HL-60 (cell line): ENCODE results near the gene MXRA7.
A peak's percentile ranks its signal among the peaks of the same experiment; 100 is the strongest.

Source experiments
- DNase-seq, 2 experiments: peaks; one replicate each; pipeline ENCODE4 v3.0.0-alpha.2; 2010 to 2020; ENCODE audit warnings: low read depth in 1 of 2, low spot score in 1 of 2
- H3K27ac ChIP-seq: fragments of 250-450 bp; sonication (Bioruptor Pico); replicated peaks from 2 replicates; pipeline ENCODE4 v1.5.1; 2020; ENCODE audit warnings: mild to moderate bottlenecking, moderate library complexity
- H3K27me3 ChIP-seq: fragments of 250-450 bp; sonication (Bioruptor Pico); 2 replicates; pipeline ENCODE4 v1.5.1; 2021; ENCODE audit warnings: mild to moderate bottlenecking, moderate library complexity; ENCODE audit not compliant: insufficient read depth, poor library complexity, severe bottlenecking
- H3K4me3 ChIP-seq: replicated peaks from 2 replicates; pipeline ENCODE4 v1.5.1; 2011; ENCODE audit warnings: mild to moderate bottlenecking, control low read depth, low read length; ENCODE audit not compliant: insufficient read depth
- GABPA ChIP-seq: IDR thresholded peaks from 2 replicates; pipeline ENCODE4 v1.6.1; 2012; ENCODE audit warnings: low read depth
- POLR2AphosphoS5 ChIP-seq: IDR thresholded peaks from 2 replicates; pipeline ENCODE4 v1.6.1; 2012; ENCODE audit warnings: low read depth
- SPI1 ChIP-seq: IDR thresholded peaks from 2 replicates; pipeline ENCODE4 v1.6.1; 2012; ENCODE audit warnings: low read depth, mild to moderate bottlenecking, borderline replicate concordance
- TF ChIP-seq, protein P1 (sequence below): IDR thresholded peaks from one replicate; pipeline ENCODE4 v1.5.1; 2011; ENCODE audit warnings: low read length, control low read depth, inconsistent platforms; ENCODE audit not compliant: insufficient read depth
- TF ChIP-seq, protein P2 (sequence below): IDR thresholded peaks from 2 replicates; pipeline ENCODE4 v1.6.1; 2012; ENCODE audit warnings: low read depth; ENCODE audit not compliant: insufficient replicate concordance

MXRA7 gene

DNA sequence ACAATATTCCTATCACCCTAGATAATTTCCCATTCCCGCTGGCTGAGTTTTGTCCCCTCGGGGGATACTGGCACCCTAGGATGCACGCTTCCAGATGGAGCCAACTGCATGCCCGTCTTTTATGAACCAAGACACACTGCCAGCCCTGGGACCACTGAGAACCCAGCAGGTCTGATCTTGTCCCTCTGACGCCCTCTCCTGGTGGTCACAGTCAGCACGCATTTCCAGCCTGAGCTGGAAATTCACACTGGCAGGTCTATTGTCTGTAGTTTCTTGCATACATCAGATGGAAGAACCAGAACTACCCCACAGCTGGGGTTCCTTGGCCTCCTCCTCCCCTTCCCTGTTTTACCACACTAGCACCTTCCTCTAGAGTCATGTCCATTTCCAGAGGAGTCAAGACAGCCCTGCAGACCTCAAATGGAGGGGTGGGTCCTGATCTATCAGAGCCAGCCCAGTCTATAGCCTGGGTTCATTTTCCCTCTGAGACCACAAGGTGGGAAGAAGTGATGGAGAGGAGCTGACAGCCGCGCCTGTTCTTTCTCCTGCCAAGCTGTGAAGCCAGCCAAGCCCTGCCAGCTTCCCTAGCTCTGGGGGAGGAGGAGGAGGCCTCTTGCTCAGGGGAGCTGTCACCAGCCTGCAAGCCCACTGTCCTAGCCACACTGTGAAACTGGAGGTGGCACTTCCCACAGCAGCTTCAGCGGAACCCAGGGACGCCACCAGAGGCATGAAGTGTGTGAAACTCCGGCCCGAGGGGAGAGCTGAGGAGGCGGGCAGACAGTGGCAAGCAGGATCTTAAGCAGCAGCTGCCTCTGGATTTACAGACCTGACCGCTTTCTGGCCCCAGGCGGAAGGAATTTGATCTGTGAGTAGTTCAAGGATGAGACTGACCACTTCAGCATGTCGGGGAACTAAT lies 29.3 kb downstream of the MXRA7 start:
- H3K4me3 ChIP-seq: no peak overlapping the region
- no peaks in the 10 kb centered on the region for H3K27me3 ChIP-seq
- no peak overlapping the region for H3K27ac ChIP-seq
- peak in 1 of 2 experiments; percentile 75 for DNase-seq
- TF ChIP-seq, protein P1, sequence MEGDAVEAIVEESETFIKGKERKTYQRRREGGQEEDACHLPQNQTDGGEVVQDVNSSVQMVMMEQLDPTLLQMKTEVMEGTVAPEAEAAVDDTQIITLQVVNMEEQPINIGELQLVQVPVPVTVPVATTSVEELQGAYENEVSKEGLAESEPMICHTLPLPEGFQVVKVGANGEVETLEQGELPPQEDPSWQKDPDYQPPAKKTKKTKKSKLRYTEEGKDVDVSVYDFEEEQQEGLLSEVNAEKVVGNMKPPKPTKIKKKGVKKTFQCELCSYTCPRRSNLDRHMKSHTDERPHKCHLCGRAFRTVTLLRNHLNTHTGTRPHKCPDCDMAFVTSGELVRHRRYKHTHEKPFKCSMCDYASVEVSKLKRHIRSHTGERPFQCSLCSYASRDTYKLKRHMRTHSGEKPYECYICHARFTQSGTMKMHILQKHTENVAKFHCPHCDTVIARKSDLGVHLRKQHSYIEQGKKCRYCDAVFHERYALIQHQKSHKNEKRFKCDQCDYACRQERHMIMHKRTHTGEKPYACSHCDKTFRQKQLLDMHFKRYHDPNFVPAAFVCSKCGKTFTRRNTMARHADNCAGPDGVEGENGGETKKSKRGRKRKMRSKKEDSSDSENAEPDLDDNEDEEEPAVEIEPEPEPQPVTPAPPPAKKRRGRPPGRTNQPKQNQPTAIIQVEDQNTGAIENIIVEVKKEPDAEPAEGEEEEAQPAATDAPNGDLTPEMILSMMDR: peak; percentile 84
- TF ChIP-seq GABPA: no peak

DNA sequence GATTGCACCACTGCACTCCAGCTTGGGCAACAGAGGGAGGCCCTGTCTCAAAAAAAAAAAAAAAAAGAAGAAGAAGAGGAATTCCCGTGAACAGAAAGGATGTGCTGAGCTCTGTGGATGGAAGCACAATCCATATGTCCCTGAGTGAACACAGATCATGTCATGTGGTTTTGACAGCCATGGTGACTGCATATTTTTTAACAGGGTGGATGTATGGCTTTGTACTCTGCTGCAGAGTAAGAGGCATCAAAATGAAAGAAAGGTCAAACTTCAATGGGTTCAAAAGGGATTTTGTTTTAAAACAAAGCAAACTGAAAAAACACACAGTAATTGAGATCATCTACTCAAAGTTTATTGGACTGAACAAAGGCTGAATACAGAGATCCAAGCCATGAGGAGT lies 31.5 kb downstream of the MXRA7 start:
- H3K4me3 ChIP-seq: no peak overlapping the region
- peak in 1 of 2 experiments; percentile 42 for DNase-seq
- H3K27me3 ChIP-seq: no peaks in the 10 kb centered on the region
- no peak overlapping the region for H3K27ac ChIP-seq
- TF ChIP-seq, protein P1: no peak
- TF ChIP-seq GABPA: no peak
- TF ChIP-seq, protein P2, sequence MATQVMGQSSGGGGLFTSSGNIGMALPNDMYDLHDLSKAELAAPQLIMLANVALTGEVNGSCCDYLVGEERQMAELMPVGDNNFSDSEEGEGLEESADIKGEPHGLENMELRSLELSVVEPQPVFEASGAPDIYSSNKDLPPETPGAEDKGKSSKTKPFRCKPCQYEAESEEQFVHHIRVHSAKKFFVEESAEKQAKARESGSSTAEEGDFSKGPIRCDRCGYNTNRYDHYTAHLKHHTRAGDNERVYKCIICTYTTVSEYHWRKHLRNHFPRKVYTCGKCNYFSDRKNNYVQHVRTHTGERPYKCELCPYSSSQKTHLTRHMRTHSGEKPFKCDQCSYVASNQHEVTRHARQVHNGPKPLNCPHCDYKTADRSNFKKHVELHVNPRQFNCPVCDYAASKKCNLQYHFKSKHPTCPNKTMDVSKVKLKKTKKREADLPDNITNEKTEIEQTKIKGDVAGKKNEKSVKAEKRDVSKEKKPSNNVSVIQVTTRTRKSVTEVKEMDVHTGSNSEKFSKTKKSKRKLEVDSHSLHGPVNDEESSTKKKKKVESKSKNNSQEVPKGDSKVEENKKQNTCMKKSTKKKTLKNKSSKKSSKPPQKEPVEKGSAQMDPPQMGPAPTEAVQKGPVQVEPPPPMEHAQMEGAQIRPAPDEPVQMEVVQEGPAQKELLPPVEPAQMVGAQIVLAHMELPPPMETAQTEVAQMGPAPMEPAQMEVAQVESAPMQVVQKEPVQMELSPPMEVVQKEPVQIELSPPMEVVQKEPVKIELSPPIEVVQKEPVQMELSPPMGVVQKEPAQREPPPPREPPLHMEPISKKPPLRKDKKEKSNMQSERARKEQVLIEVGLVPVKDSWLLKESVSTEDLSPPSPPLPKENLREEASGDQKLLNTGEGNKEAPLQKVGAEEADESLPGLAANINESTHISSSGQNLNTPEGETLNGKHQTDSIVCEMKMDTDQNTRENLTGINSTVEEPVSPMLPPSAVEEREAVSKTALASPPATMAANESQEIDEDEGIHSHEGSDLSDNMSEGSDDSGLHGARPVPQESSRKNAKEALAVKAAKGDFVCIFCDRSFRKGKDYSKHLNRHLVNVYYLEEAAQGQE: no peak
- no peak for TF ChIP-seq SPI1

DNA sequence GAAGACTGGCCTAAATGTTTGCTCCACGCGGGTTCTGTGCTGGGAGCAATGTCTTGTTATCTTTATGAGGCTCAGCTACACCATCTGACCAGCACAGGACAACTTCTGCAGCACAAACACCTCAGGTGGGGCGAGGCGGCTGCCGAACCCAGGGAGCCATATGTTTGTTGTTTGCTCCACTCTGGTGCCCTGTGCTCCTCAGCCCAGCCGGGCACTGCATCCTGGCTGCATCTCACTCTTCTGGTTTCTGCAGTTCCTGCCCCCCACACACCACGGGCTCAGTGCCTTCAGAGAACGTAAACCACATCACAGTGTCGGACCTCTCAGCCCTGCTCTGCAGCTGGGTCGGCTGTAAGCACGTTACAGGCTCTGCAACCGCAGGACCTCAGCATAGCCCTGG lies 32.4 kb downstream of the MXRA7 start:
- Histone ChIP-seq H3K4me3 (no peak overlapping the region), H3K27me3 (no peaks in the 10 kb centered on the region), H3K27ac (no peak overlapping the region)
- DNase-seq: no peak
- TF ChIP-seq SPI1 (no peak), POLR2AphosphoS5 (no peak), GABPA (no peak)
- TF ChIP-seq, protein P1: no peak
- TF ChIP-seq, protein P2: no peak

DNA sequence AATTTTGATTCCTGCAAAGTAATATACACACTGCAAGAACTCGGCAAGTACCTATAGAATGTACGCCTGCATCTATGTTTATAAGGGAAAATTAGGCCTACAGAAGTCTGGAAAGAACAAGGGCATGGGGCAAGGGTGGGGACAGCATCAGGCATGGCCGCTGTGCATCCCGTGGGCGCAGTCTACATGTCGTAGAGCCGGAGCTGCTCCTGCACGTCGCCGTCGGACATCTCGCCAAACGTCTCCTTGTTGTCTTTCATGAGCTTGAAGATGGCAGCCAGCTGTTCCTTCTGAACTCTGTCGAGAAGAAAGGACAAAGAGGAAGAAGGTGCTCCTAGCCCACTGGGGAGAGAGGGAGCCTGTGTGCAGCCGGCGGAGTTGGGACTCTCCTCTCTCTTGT lies 33.4 kb downstream of the MXRA7 start:
- DNase-seq: no peak
- Histone ChIP-seq H3K27ac (no peak overlapping the region), H3K27me3 (no peaks in the 10 kb centered on the region), H3K4me3 (no peak overlapping the region)
- TF ChIP-seq GABPA: no peak
